A549 (cell line): Measurements from ENCODE around the gene FBXW2. TPM values are rescaled to one million over a fixed set of nuclear protein-coding genes. Genes with fewer than 3 reads are reported as not detected.

Experiments used
- ATAC-seq, 2 experiments: fragments of 200-7000 bp in 1 of 2; fragments of >200 bp in 1 of 2; cut with Nextera tagmentation in 1 of 2; cut with Tn5 transposase in 1 of 2; 3 replicates each; pipeline versions ENCODE4 v1.8.0 to v1.9.1; 2018 to 2020; ENCODE audit warnings: mild to moderate bottlenecking in 1 of 2, moderate library complexity in 1 of 2
- CTCF ChIA-PET: fragments of 300-600 bp; sonication (Branson Sonifier 250); formaldehyde crosslinking; extraction: SDS; loops from one replicate; lab custom pipeline; 2021; ENCODE audit warnings: antibody characterized with exemption, inconsistent platforms; lab: Yijun Ruan, JAX
- POLR2A ChIA-PET: fragments of 350-600 bp; formaldehyde crosslinking; extraction: SDS; loops from one replicate; lab custom pipeline; 2021; ENCODE audit warnings: antibody characterized with exemption, inconsistent platforms; lab: Yijun Ruan, JAX
- DNase-seq, 2 experiments: peaks; one replicate each; pipeline versions ENCODE4 v3.0.0 to v3.0.0-alpha.2; 2011 to 2016; ENCODE audit warnings: low read depth in 1 of 2, low spot score in 1 of 2
- FAIRE-seq: peaks from 2 replicates; lab custom pipeline; 2011; peaks lifted over from hg19 to GRCh38; lab: Jason Lieb, UNC
- H3K27ac ChIP-seq, 2 experiments: fragments of >200 bp; sonication (Bioruptor Twin); formaldehyde crosslinking; 3 replicates each; pipeline ENCODE4 v1.5.1; 2016 to 2017
- H3K4me1 ChIP-seq: fragments of >200 bp; sonication (Bioruptor Twin); formaldehyde crosslinking; 3 replicates; pipeline ENCODE4 v1.6.1; 2016
- H3K4me2 ChIP-seq: fragments of >200 bp; sonication (Bioruptor Twin); formaldehyde crosslinking; 3 replicates; pipeline ENCODE4 v1.6.1; 2016
- H3K4me3 ChIP-seq: fragments of >200 bp; sonication (Bioruptor Twin); formaldehyde crosslinking; 3 replicates; pipeline ENCODE4 v1.5.1; 2016
- H3K9me3 ChIP-seq: fragments of >200 bp; sonication (Bioruptor Twin); formaldehyde crosslinking; 3 replicates; pipeline ENCODE4 v1.6.1; 2016
- ATOH8 ChIP-seq: fragments of 250-450 bp; sonication (Bioruptor Pico); IDR thresholded peaks from 2 replicates; pipeline ENCODE4 v1.5.0; 2020; ENCODE audit warnings: low read depth, mild to moderate bottlenecking, moderate library complexity
- BHLHE40 ChIP-seq: IDR thresholded peaks from 2 replicates; pipeline ENCODE4 v1.6.1; 2012; ENCODE audit warnings: low read depth, low read length, inconsistent platforms
- CBX8 ChIP-seq: fragments of 200-600 bp; sonication (generic); IDR thresholded peaks from 2 replicates; pipeline ENCODE4 v1.6.1; 2016
- CHD4 ChIP-seq: fragments of 200-600 bp; sonication (generic); IDR thresholded peaks from 2 replicates; pipeline ENCODE4 v1.6.1; 2016; ENCODE audit warnings: antibody characterized with exemption, mild to moderate bottlenecking, borderline replicate concordance
- E2F6 ChIP-seq: IDR thresholded peaks from 2 replicates; pipeline ENCODE4 v1.6.1; 2012; ENCODE audit warnings: low read depth, borderline replicate concordance
- EHF ChIP-seq: fragments of 250-450 bp; sonication (Bioruptor Pico); IDR thresholded peaks from 2 replicates; pipeline ENCODE4 v1.5.0; 2020; ENCODE audit warnings: mild to moderate bottlenecking
- EP300 ChIP-seq, 2 experiments: fragments of >200 bp; sonication (Bioruptor Twin); formaldehyde crosslinking; IDR thresholded peaks; 2 replicates in 1 of 2; 3 replicates in 1 of 2; pipeline ENCODE4 v1.6.1; 2016 to 2017
- ESRRA ChIP-seq: fragments of 150-350 bp; IDR thresholded peaks from 2 replicates; pipeline ENCODE4 v1.6.1; 2014; ENCODE audit warnings: mild to moderate bottlenecking, low read length, borderline replicate concordance
- FOSB ChIP-seq: fragments of 250-450 bp; sonication (Bioruptor Pico); IDR thresholded peaks from 2 replicates; pipeline ENCODE4 v1.5.0; 2020; ENCODE audit warnings: mild to moderate bottlenecking, moderate library complexity
- GATA3 ChIP-seq: IDR thresholded peaks from 2 replicates; pipeline ENCODE4 v1.6.1; 2012; ENCODE audit warnings: borderline replicate concordance
- HDAC2 ChIP-seq: fragments of 200-600 bp; sonication (generic); IDR thresholded peaks from 2 replicates; pipeline ENCODE4 v1.6.1; 2016
- HOXA7 ChIP-seq: fragments of 250-450 bp; sonication (Bioruptor Pico); IDR thresholded peaks from 2 replicates; pipeline ENCODE4 v1.5.0; 2020; ENCODE audit warnings: mild to moderate bottlenecking, moderate library complexity
- HOXB13 ChIP-seq: fragments of 250-450 bp; sonication (Bioruptor Pico); IDR thresholded peaks from 2 replicates; pipeline ENCODE4 v1.5.0; 2020; ENCODE audit warnings: low read depth, mild to moderate bottlenecking, moderate library complexity
- HOXB5 ChIP-seq: fragments of 250-450 bp; sonication (Bioruptor Pico); IDR thresholded peaks from 2 replicates; pipeline ENCODE4 v1.5.0; 2020; ENCODE audit warnings: mild to moderate bottlenecking, moderate library complexity
- JUN ChIP-seq, 2 experiments: fragments of >200 bp; sonication (Bioruptor Twin); formaldehyde crosslinking; IDR thresholded peaks; 2 replicates in 1 of 2; 3 replicates in 1 of 2; pipeline ENCODE4 v1.6.1; 2016 to 2017
- JUNB ChIP-seq: fragments of >200 bp; sonication (Bioruptor Twin); formaldehyde crosslinking; IDR thresholded peaks from 2 replicates; pipeline ENCODE4 v1.6.1; 2016
- KDM1A ChIP-seq: fragments of 200-600 bp; sonication (generic); IDR thresholded peaks from 2 replicates; pipeline ENCODE4 v1.6.1; 2016; ENCODE audit warnings: low read depth, mild to moderate bottlenecking
- NFE2L2 ChIP-seq: fragments of 150-350 bp; conservative IDR thresholded peaks from 2 replicates; pipeline ENCODE4 v1.6.1; 2014; ENCODE audit warnings: low read length
- NR3C1 ChIP-seq: fragments of >200 bp; sonication (Bioruptor Twin); formaldehyde crosslinking; IDR thresholded peaks from 3 replicates; pipeline ENCODE4 v1.6.1; 2017
- POLR2A ChIP-seq: IDR thresholded peaks from 2 replicates; pipeline ENCODE4 v1.6.1; 2012; ENCODE audit warnings: mild to moderate bottlenecking, low read length
- POLR2AphosphoS2 ChIP-seq: conservative IDR thresholded peaks from 2 replicates; pipeline ENCODE4 v1.6.1; 2012; ENCODE audit warnings: low read length, improper control_type of control experiment, inconsistent platforms
- RAD21 ChIP-seq, 2 experiments: fragments of >200 bp in 1 of 2; sonication (Bioruptor Twin) in 1 of 2; formaldehyde crosslinking in 1 of 2; IDR thresholded peaks in 1 of 2; conservative IDR thresholded peaks in 1 of 2; 2 replicates in 1 of 2; 3 replicates in 1 of 2; pipeline ENCODE4 v1.6.1; 2012 to 2018; ENCODE audit warnings: inconsistent platforms in 1 of 2
- RCOR1 ChIP-seq: fragments of 150-350 bp; IDR thresholded peaks from 2 replicates; pipeline ENCODE4 v1.6.1; 2014; ENCODE audit warnings: antibody characterized with exemption, low read length, low read depth
- REST ChIP-seq: fragments of 200-600 bp; sonication (generic); IDR thresholded peaks from 2 replicates; pipeline ENCODE4 v1.6.1; 2016; ENCODE audit warnings: antibody characterized with exemption, mild to moderate bottlenecking, moderate library complexity
- RFX5 ChIP-seq: fragments of 450-650 bp; IDR thresholded peaks from 2 replicates; pipeline ENCODE4 v1.7.1; 2014; ENCODE audit warnings: antibody characterized with exemption, mild to moderate bottlenecking, moderate library complexity
- RNF2 ChIP-seq: fragments of 200-600 bp; sonication (generic); IDR thresholded peaks from 2 replicates; pipeline ENCODE4 v1.6.1; 2016; ENCODE audit warnings: low read depth, mild to moderate bottlenecking, antibody characterized with exemption, moderate library complexity, borderline replicate concordance
- ZC3H11A ChIP-seq: fragments of 450-650 bp; IDR thresholded peaks from 2 replicates; pipeline ENCODE4 v1.6.1; 2014; ENCODE audit warnings: antibody characterized with exemption, mild to moderate bottlenecking
- WGBS: methylation state at CpG from one replicate; pipeline ENCODE4 v1.1.6; 2017; ENCODE audit errors: missing lambda C conversion rate; 5-methylcytosine and 5-hydroxymethylcytosine counted together
- polyA plus RNA-seq, 4 experiments: library from polyadenylated mRNA; depleted of rRNA in 3 of 4; stranded (reverse); fragments of >200 nt; fragmentation: RNase III in 1 of 4; extraction: RNeasy Plus Mini Kit Qiagen cat#74134 plus additional on column Dnase treatment in 1 of 4; gene quantifications; 2 replicates in 3 of 4; 3 replicates in 1 of 4; pipeline ENCODE4 v1.2.3, GENCODE V29; 2011 to 2017

Gene FBXW2
- polyA plus RNA-seq, 2 of the 4 experiments (the other 2 are of a cell fraction), result 28.8 to 60.0 TPM

GRCh38 chr9:120737416-120738165 lies 55.6 kb downstream of the FBXW2 start:
- DNase-seq, result no peak
- ATAC-seq, result no peak
- CTCF ChIA-PET, result interaction anchor here (0.6 to 3.8 kb wide), 3 partner anchors 9 to 22 kb away, joined by 3 to 20 read pairs (median 5); no protein-coding TSS in a partner anchor
- no peak for FAIRE-seq
- TF ChIP-seq JUN (IDR thresholded peaks at IDR 0.05), result no peak
- TF ChIP-seq REST, result no peak
- TF ChIP-seq E2F6, result no peak
- no peak for TF ChIP-seq RAD21 (conservative IDR thresholded peaks at IDR 0.05 in 1 of 2, IDR thresholded peaks at IDR 0.05 in 1 of 2)
- TF ChIP-seq ZC3H11A, result no peak
- TF ChIP-seq EP300 (IDR thresholded peaks at IDR 0.05), result no peak
- no peak for TF ChIP-seq CBX8
- no peak for TF ChIP-seq NFE2L2
- no peak for TF ChIP-seq JUNB
- no peak for TF ChIP-seq CHD4
- no peak for TF ChIP-seq KDM1A
- no peak for TF ChIP-seq HDAC2
- no peak for TF ChIP-seq EHF (CRISPR knock-in tag)
- no peak for TF ChIP-seq ESRRA
- no peak for TF ChIP-seq HOXB13 (CRISPR knock-in tag)
- TF ChIP-seq POLR2AphosphoS2, result no peak
- TF ChIP-seq POLR2A, result no peak
- TF ChIP-seq BHLHE40, result no peak
- no peak for TF ChIP-seq NR3C1
- TF ChIP-seq, all 56 proteins: peak for 0
- POLR2A ChIA-PET, result no interaction called here
- Histone ChIP-seq H3K9me3 (no peaks in the 10 kb centered on the region), H3K4me2 (no peak overlapping the region), H3K4me1 (peaks cover 31% of the 10 kb centered on the region), H3K27ac (no peak overlapping the region; a peak in 1 of 6 replicates), H3K4me3 (no peak overlapping the region)
- WGBS, result 98% methylated on average over 5 of the region's 5 CpGs

GRCh38 chr9:120736881-120737280 lies 56.3 kb downstream of the FBXW2 start:
- no peak overlapping the region for H3K4me3 ChIP-seq
- POLR2A ChIA-PET, result no interaction called here
- CTCF ChIA-PET, result interaction anchor here (1.0 to 3.8 kb wide), 4 partner anchors 19 to 190 kb away, joined by 3 to 20 read pairs (median 6); partner anchors contain the start of gene TRAF1
- H3K27ac ChIP-seq, result peak overlapping the region in 1 of 2 experiments; percentile 67; a peak in 1 of 6 replicates
- FAIRE-seq (no peak), ATAC-seq (no peak), DNase-seq (no peak)
- no peaks in the 10 kb centered on the region for H3K9me3 ChIP-seq
- WGBS, result 73% methylated on average over 2 of the region's 2 CpGs
- no peak overlapping the region for H3K4me2 ChIP-seq
- peaks cover 31% of the 10 kb centered on the region for H3K4me1 ChIP-seq
- TF ChIP-seq FOSB, result no peak
- TF ChIP-seq E2F6, result no peak
- TF ChIP-seq RCOR1, result no peak
- no peak for TF ChIP-seq EHF (CRISPR knock-in tag)
- TF ChIP-seq RFX5, result no peak
- TF ChIP-seq HOXA7 (CRISPR knock-in tag), result no peak
- TF ChIP-seq GATA3, result no peak
- TF ChIP-seq RAD21 (conservative IDR thresholded peaks at IDR 0.05 in 1 of 2, IDR thresholded peaks at IDR 0.05 in 1 of 2), result no peak
- no peak for TF ChIP-seq REST
- no peak for TF ChIP-seq CBX8
- no peak for TF ChIP-seq RNF2
- no peak for TF ChIP-seq HOXB5 (CRISPR knock-in tag)
- TF ChIP-seq ATOH8 (CRISPR knock-in tag), result no peak
